K562 (cell line): Measurements from ENCODE around the gene GMPR. TPM values are rescaled to one million over a fixed set of nuclear protein-coding genes. Genes with fewer than 3 reads are reported as not detected.

Experiments used
- ATAC-seq: fragments of 200-7000 bp; cut with Tn5 transposase; 3 replicates; pipeline ENCODE4 v1.9.1; 2020; ENCODE audit warnings: moderate library complexity
- BruUV-seq: library from RNA; stranded (reverse); fragments of 400-500 nt; replicated peaks from 2 replicates; lab custom pipeline; 2021; lab: Mats Ljungman, UMichigan
- CTCF ChIA-PET: fragments of 300-600 bp; formaldehyde crosslinking; extraction: SDS; loops from one replicate; lab custom pipeline; 2021; ENCODE audit warnings: low intra/inter-chr PET ratio; lab: Yijun Ruan, JAX
- POLR2A ChIA-PET: fragments of 300-600, 350-650 bp; sonication (Branson Sonifier 250); formaldehyde crosslinking; extraction: SDS; loops from one replicate; lab custom pipeline; 2021; ENCODE audit warnings: antibody characterized with exemption, inconsistent platforms; lab: Yijun Ruan, JAX
- DNase-seq, 4 experiments: peaks; one replicate each; pipeline versions ENCODE4 v3.0.0 to v3.0.0-alpha.2; 2011 to 2018; ENCODE audit warnings: low spot score in 3 of 4, mixed read lengths in 3 of 4; ENCODE audit errors: extremely low read depth in 1 of 4
- FAIRE-seq: peaks from 2 replicates; lab custom pipeline; 2011; peaks lifted over from hg19 to GRCh38; lab: Jason Lieb, UNC
- H2AFZ ChIP-seq: 2 replicates; pipeline ENCODE4 v1.6.0; 2011; ENCODE audit warnings: low read depth, low read length, control low read depth, inconsistent platforms
- H3K27ac ChIP-seq: fragments of 200-600 bp; 3 replicates; pipeline ENCODE4 v1.8.0; 2011; ENCODE audit warnings: low read depth, mild to moderate bottlenecking, control low read depth, inconsistent platforms, low read length, moderate library complexity, mixed read lengths; ENCODE audit errors: extremely low read depth
- H3K27me3 ChIP-seq, 2 experiments: fragments of 300-600 bp in 1 of 2; 2 replicates in 1 of 2; 3 replicates in 1 of 2; pipeline versions ENCODE4 v1.6.0 to v1.8.0; 2011; ENCODE audit warnings: inconsistent platforms in 2 of 2, low read length in 2 of 2, mild to moderate bottlenecking in 1 of 2, mixed read lengths in 1 of 2, moderate library complexity in 1 of 2; ENCODE audit not compliant: control insufficient read depth in 2 of 2, insufficient read depth in 2 of 2
- H3K36me3 ChIP-seq: fragments of 300-600 bp; 3 replicates; pipeline ENCODE4 v1.8.0; 2011; ENCODE audit warnings: mild to moderate bottlenecking, low read length, inconsistent platforms; ENCODE audit not compliant: control insufficient read depth, insufficient read depth
- H3K4me1 ChIP-seq, 2 experiments: fragments of 200-600 bp in 1 of 2; replicated peaks in 1 of 2; 2 replicates in 1 of 2; 3 replicates in 1 of 2; pipeline versions ENCODE4 v1.5.1 to v1.8.0; 2011; ENCODE audit warnings: inconsistent platforms in 2 of 2, low read length in 2 of 2, mild to moderate bottlenecking in 1 of 2, mixed read lengths in 1 of 2, moderate library complexity in 1 of 2; ENCODE audit not compliant: control insufficient read depth in 2 of 2, insufficient read depth in 2 of 2
- H3K4me2 ChIP-seq: 2 replicates; pipeline ENCODE4 v1.6.1; 2011; ENCODE audit warnings: low read length, control low read depth, inconsistent platforms, mixed read lengths; ENCODE audit not compliant: insufficient read depth
- H3K4me3 ChIP-seq: fragments of 200-600 bp; sonication (generic), shearing (Covaris generic); 2 replicates; pipeline ENCODE4 v1.5.1; 2016; ENCODE audit warnings: control low read depth, inconsistent platforms
- H3K79me2 ChIP-seq: fragments of 200-600 bp; 3 replicates; pipeline ENCODE4 v1.8.0; 2011; ENCODE audit warnings: low read length, inconsistent platforms; ENCODE audit not compliant: control insufficient read depth, insufficient read depth
- H3K9ac ChIP-seq, 2 experiments: 2 replicates each; pipeline versions ENCODE4 v1.6.0 to v1.6.1; 2011; ENCODE audit warnings: low read depth in 2 of 2, low read length in 2 of 2, control low read depth in 1 of 2, inconsistent platforms in 1 of 2, mild to moderate bottlenecking in 1 of 2, mixed read lengths in 1 of 2; ENCODE audit not compliant: insufficient read depth in 1 of 2
- H3K9me1 ChIP-seq: one replicate; pipeline ENCODE4 v1.6.0; 2011; ENCODE audit warnings: inconsistent platforms, mild to moderate bottlenecking, low read length, moderate library complexity; ENCODE audit not compliant: control insufficient read depth, insufficient read depth
- H3K9me3 ChIP-seq: replicated peaks from 2 replicates; pipeline ENCODE4 v1.5.1; 2011; ENCODE audit warnings: low read depth, low read length, inconsistent platforms; ENCODE audit not compliant: control insufficient read depth, insufficient read depth
- H4K20me1 ChIP-seq: replicated peaks from 2 replicates; pipeline ENCODE4 v1.6.1; 2011; ENCODE audit warnings: low read length, inconsistent platforms, mixed read lengths; ENCODE audit not compliant: control insufficient read depth, insufficient read depth
- CEBPG ChIP-seq, 3 experiments: fragments of 200-800 bp in 1 of 3; sonication (Bioruptor generic) in 1 of 3; sonication (generic) in 1 of 3; formaldehyde crosslinking in 1 of 3; IDR thresholded peaks in 2 of 3; conservative IDR thresholded peaks in 1 of 3; 2 replicates each; pipeline versions ENCODE4 v1.6.1 to v1.8.0; 2016 to 2022; ENCODE audit warnings: missing compliant biosample characterization in 2 of 3, missing genetic modification characterization in 2 of 3, mild to moderate bottlenecking in 1 of 3, missing genetic modification reagents in 1 of 3
- WGBS: fragments of 100-300 bp; shearing (Covaris generic); methylation state at CpG from one replicate; pipeline ENCODE4 v1.1.6; 2016; ENCODE audit warnings: low coverage, mixed read lengths; ENCODE audit not compliant: insufficient coverage; ENCODE audit errors: missing lambda C conversion rate; 5-methylcytosine and 5-hydroxymethylcytosine counted together
- in situ Hi-C: fragments of 300-500 bp; cut with MboI; formaldehyde crosslinking; loops from 4 replicates; pipeline ENCODE4 v1.15.0; 2018; ENCODE audit warnings: inconsistent platforms, mixed read lengths
- intact Hi-C: fragments of 100-400 bp; cut with micrococcal nuclease; formaldehyde crosslinking; loops from 2 replicates; pipeline ENCODE4 v1.14.2; 2022
- polyA plus RNA-seq, 8 experiments: library from polyadenylated mRNA; depleted of rRNA in 4 of 8; stranded (reverse) in 5 of 8; unstranded in 3 of 8; fragments of >200 nt; fragmentation: Nextera tagmentation in 2 of 8; fragmentation: Illumina TruSeq in 1 of 8; extraction: Ambion mirVana in 2 of 8; extraction: Trizol in 1 of 8; gene quantifications; 2 replicates each; pipeline versions ENCODE4 v1.2.1 to v1.2.3, GENCODE V29; 2011 to 2014; ENCODE audit warnings: inconsistent platforms in 1 of 8, missing spikeins in 1 of 8
- total RNA-seq, 7 experiments: library from RNA; depleted of rRNA in 6 of 7; stranded (reverse); fragments of >200 nt in 6 of 7; fragmentation: Illumina TruSeq in 2 of 7; extraction: Trizol in 2 of 7; gene quantifications; 2 replicates each; pipeline versions ENCODE4 v1.2.1 to v1.2.3, GENCODE V29; 2011 to 2021; ENCODE audit warnings: low replicate concordance in 1 of 7
- TF ChIP-seq, protein P1 (sequence below), 3 experiments: fragments of 200-800 bp in 1 of 3; fragments of 250-450 bp in 1 of 3; fragments of 450-650 bp in 1 of 3; sonication (Bioruptor Pico) in 1 of 3; sonication (Bioruptor generic) in 1 of 3; formaldehyde crosslinking in 1 of 3; IDR thresholded peaks; 2 replicates each; pipeline versions ENCODE4 v1.6.1 to v1.8.0; 2016 to 2022; ENCODE audit warnings: mild to moderate bottlenecking in 2 of 3, missing genetic modification characterization in 2 of 3, missing compliant biosample characterization in 1 of 3, moderate library complexity in 1 of 3
- TF ChIP-seq, protein P2 (sequence below), 2 experiments: fragments of 450-650 bp in 1 of 2; sonication (generic) in 1 of 2; formaldehyde crosslinking in 1 of 2; IDR thresholded peaks in 1 of 2; conservative IDR thresholded peaks in 1 of 2; 2 replicates each; pipeline versions ENCODE4 v1.6.1 to v1.8.1; 2016 to 2023; ENCODE audit warnings: mild to moderate bottlenecking in 2 of 2, moderate library complexity in 2 of 2, inconsistent platforms in 1 of 2, missing genetic modification reagents in 1 of 2

Gene GMPR
- total and polyA plus RNA-seq, 9 of the 15 experiments (the other 6 are each of a cell fraction or from before 2014, with no cell fraction given), result 34.6 to 83.7 (median 49.8) TPM

DNA sequence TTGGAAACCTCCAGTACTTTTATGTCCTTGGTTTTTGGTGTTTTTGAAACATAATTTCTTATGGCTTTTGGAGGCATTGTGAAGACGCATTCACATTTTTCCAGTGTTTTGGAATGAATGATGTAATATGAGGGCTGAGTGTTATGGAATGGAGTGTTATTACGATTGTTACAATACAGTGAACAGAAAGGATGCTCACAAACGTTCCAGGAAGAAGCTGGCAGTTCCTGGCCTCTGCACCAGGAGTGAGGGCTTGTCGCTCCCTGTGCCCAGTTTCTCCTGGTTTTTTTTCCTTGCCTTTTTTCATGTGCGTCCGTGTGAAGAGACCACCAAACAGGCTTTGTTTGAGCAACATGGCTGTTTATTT, 20.3 kb downstream of the GMPR start:
- Histone ChIP-seq H4K20me1 (no peaks in the 10 kb centered on the region; the same call in 1 of the 2 replicates), H2AFZ (no peak overlapping the region), H3K4me3 (no peak overlapping the region), H3K79me2 (peaks cover 9% of the 10 kb centered on the region; the same call in 2 of the 3 replicates), H3K9ac (peak overlapping the region in 1 of 2 experiments; percentile 34; a peak in 1 of 4 replicates), H3K4me1 (peaks cover 9 to 18% of the 10 kb centered on the region in 2 experiments; a peak in 4 of 5 replicates), H3K9me1 (no peaks in the 10 kb centered on the region), H3K27me3 (no peaks in the 10 kb centered on the region), H3K27ac (peak overlapping the region; percentile 51; the same call in 2 of the 3 replicates), H3K4me2 (peak overlapping the region; percentile 16; the same call in 1 of the 2 replicates), H3K36me3 (peaks cover 53% of the 10 kb centered on the region), H3K9me3 (no peaks in the 10 kb centered on the region)
- TF ChIP-seq, protein P1, sequence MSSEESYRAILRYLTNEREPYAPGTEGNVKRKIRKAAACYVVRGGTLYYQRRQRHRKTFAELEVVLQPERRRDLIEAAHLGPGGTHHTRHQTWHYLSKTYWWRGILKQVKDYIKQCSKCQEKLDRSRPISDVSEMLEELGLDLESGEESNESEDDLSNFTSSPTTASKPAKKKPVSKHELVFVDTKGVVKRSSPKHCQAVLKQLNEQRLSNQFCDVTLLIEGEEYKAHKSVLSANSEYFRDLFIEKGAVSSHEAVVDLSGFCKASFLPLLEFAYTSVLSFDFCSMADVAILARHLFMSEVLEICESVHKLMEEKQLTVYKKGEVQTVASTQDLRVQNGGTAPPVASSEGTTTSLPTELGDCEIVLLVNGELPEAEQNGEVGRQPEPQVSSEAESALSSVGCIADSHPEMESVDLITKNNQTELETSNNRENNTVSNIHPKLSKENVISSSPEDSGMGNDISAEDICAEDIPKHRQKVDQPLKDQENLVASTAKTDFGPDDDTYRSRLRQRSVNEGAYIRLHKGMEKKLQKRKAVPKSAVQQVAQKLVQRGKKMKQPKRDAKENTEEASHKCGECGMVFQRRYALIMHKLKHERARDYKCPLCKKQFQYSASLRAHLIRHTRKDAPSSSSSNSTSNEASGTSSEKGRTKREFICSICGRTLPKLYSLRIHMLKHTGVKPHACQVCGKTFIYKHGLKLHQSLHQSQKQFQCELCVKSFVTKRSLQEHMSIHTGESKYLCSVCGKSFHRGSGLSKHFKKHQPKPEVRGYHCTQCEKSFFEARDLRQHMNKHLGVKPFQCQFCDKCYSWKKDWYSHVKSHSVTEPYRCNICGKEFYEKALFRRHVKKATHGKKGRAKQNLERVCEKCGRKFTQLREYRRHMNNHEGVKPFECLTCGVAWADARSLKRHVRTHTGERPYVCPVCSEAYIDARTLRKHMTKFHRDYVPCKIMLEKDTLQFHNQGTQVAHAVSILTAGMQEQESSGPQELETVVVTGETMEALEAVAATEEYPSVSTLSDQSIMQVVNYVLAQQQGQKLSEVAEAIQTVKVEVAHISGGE (CRISPR knock-in tag; IDR thresholded peaks at IDR 0.05), result no peak
- TF ChIP-seq CEBPG (CRISPR knock-in tag; IDR thresholded peaks at IDR 0.05), result no peak
- 0 out of 4 replicates have a peak, but pooled peaks of 1 of the 2 experiments have one; percentile 27 for TF ChIP-seq CEBPG (tag; conservative IDR thresholded peaks at IDR 0.05 in 1 of 2, IDR thresholded peaks at IDR 0.05 in 1 of 2)
- TF ChIP-seq, protein P2, sequence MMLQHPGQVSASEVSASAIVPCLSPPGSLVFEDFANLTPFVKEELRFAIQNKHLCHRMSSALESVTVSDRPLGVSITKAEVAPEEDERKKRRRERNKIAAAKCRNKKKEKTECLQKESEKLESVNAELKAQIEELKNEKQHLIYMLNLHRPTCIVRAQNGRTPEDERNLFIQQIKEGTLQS (IDR thresholded peaks at IDR 0.05), result peak; percentile 29; the same call in 1 of the 2 replicates
- TF ChIP-seq, protein P2 (CRISPR knock-in tag; conservative IDR thresholded peaks at IDR 0.05), result no peak
- in situ Hi-C loops, result no loop called here
- ChIA-PET CTCF (no interaction called here), POLR2A (interaction anchor here (0.6 to 7.6 kb wide), 5 partner anchors 8 to 607 kb away, joined by 5 to 97 read pairs (median 8); partner anchors contain the start of gene GMPR)
- FAIRE-seq, result no peak
- DNase-seq, result no peak
- no TSS peak for BruUV-seq
- ATAC-seq, result peak; percentile 17; the same call in 1 of the 3 replicates
- WGBS, result 83% methylated on average over 6 of the region's 6 CpGs
- intact Hi-C loops, result no loop called here
